ENCODE data around the gene DGLUCY. TPM values are rescaled to one million over a fixed set of nuclear protein-coding genes. Genes with fewer than 3 reads are reported as not detected.

Gene DGLUCY
- total RNA-seq, 4 donors from 2014 or later, result 47.1 to 145 (median 102) TPM

- no peaks in the 10 kb centered on the region for H3K9me3 ChIP-seq
- H3K4me1 ChIP-seq, result peaks cover 0 to 13% (median 0%) of the 10 kb centered on the region in 4 donors
- H3K27ac ChIP-seq, result no peak overlapping the region
- H3K27me3 ChIP-seq, result no peaks in the 10 kb centered on the region
- peaks cover 0 to 18% (median 0%) of the 10 kb centered on the region in 3 donors for H3K36me3 ChIP-seq
- TF ChIP-seq POLR2A (IDR thresholded peaks at IDR 0.05) (no peak), CTCF (IDR thresholded peaks at IDR 0.05) (no peak)
- DNase-seq, result no peak
- H3K4me3 ChIP-seq, result no peak overlapping the region
These were observed 11.9 kb downstream of the DGLUCY start for GRCh38 chr14:91125801-91126200.

- Histone ChIP-seq H3K36me3 (peaks cover 0 to 28% (median 0%) of the 10 kb centered on the region in 3 donors), H3K4me3 (no peak overlapping the region), H3K27ac (peak overlapping the region in 2 of 4 donors; percentile 59 to 82), H3K27me3 (no peaks in the 10 kb centered on the region), H3K9me3 (no peaks in the 10 kb centered on the region), H3K4me1 (peaks cover 0 to 13% (median 0%) of the 10 kb centered on the region in 4 donors)
- DNase-seq, result no peak
- no peak for TF ChIP-seq POLR2A (IDR thresholded peaks at IDR 0.05)
- TF ChIP-seq CTCF (IDR thresholded peaks at IDR 0.05), result no peak
These were observed 12.9 kb downstream of the DGLUCY start for GRCh38 chr14:91126761-91127160.

GRCh38 chr14:91127401-91127801 is 13.5 kb downstream of the DGLUCY start:
- H3K27ac ChIP-seq, result peak overlapping the region in 3 of 4 donors; percentile 28 to 82 (median 59)
- peaks cover 0 to 13% (median 0%) of the 10 kb centered on the region in 4 donors for H3K4me1 ChIP-seq
- H3K27me3 ChIP-seq, result no peaks in the 10 kb centered on the region
- H3K4me3 ChIP-seq, result no peak overlapping the region
- peak in 2 of 3 donors; percentile 83 to 86 for DNase-seq
- TF ChIP-seq POLR2A (IDR thresholded peaks at IDR 0.05) (no peak), CTCF (IDR thresholded peaks at IDR 0.05) (no peak)
- peaks cover 0 to 34% (median 0%) of the 10 kb centered on the region in 3 donors for H3K36me3 ChIP-seq
- H3K9me3 ChIP-seq, result no peaks in the 10 kb centered on the region

GRCh38 chr14:91127924-91128323 is 14.1 kb downstream of the DGLUCY start:
- Histone ChIP-seq H3K36me3 (peaks cover 0 to 40% (median 0%) of the 10 kb centered on the region in 3 donors), H3K4me1 (peaks cover 0 to 13% (median 0%) of the 10 kb centered on the region in 4 donors), H3K27me3 (no peaks in the 10 kb centered on the region), H3K4me3 (no peak overlapping the region), H3K27ac (peak overlapping the region in 2 of 4 donors; percentile 28 to 59), H3K9me3 (no peaks in the 10 kb centered on the region)
- no peak for DNase-seq
- TF ChIP-seq CTCF (IDR thresholded peaks at IDR 0.05) (no peak), POLR2A (IDR thresholded peaks at IDR 0.05) (no peak)

GRCh38 chr14:91128699-91129098 is 14.8 kb downstream of the DGLUCY start:
- Histone ChIP-seq H3K36me3 (peaks cover 0 to 41% (median 0%) of the 10 kb centered on the region in 3 donors), H3K4me3 (no peak overlapping the region), H3K4me1 (peaks cover 0 to 13% (median 0%) of the 10 kb centered on the region in 4 donors), H3K9me3 (no peaks in the 10 kb centered on the region), H3K27me3 (no peaks in the 10 kb centered on the region), H3K27ac (no peak overlapping the region)
- no peak for DNase-seq
- TF ChIP-seq POLR2A (IDR thresholded peaks at IDR 0.05) (no peak), CTCF (IDR thresholded peaks at IDR 0.05) (no peak)

GRCh38 chr14:91129261-91129660 is 15.4 kb downstream of the DGLUCY start:
- peaks cover 0 to 37% (median 0%) of the 10 kb centered on the region in 3 donors for H3K36me3 ChIP-seq
- TF ChIP-seq POLR2A (IDR thresholded peaks at IDR 0.05) (no peak), CTCF (IDR thresholded peaks at IDR 0.05) (no peak)

More at GRCh38 chr14:91129261-91129660, 15.4 kb downstream of the DGLUCY start:
- no peaks in the 10 kb centered on the region for H3K27me3 ChIP-seq
- H3K4me1 ChIP-seq, result peaks cover 0 to 13% (median 0%) of the 10 kb centered on the region in 4 donors
- H3K27ac ChIP-seq, result no peak overlapping the region
- no peak overlapping the region for H3K4me3 ChIP-seq
- DNase-seq, result no peak
- no peaks in the 10 kb centered on the region for H3K9me3 ChIP-seq

All from Peyer's patch (tissue), 4 donors.